KG1 (cell line): ENCODE measurements around the gene NHLRC4.

Experiments
- DNase-seq: peaks from one replicate; lab custom pipeline; 2025; lab: John Stamatoyannopoulos, UW

NHLRC4 gene

DNA sequence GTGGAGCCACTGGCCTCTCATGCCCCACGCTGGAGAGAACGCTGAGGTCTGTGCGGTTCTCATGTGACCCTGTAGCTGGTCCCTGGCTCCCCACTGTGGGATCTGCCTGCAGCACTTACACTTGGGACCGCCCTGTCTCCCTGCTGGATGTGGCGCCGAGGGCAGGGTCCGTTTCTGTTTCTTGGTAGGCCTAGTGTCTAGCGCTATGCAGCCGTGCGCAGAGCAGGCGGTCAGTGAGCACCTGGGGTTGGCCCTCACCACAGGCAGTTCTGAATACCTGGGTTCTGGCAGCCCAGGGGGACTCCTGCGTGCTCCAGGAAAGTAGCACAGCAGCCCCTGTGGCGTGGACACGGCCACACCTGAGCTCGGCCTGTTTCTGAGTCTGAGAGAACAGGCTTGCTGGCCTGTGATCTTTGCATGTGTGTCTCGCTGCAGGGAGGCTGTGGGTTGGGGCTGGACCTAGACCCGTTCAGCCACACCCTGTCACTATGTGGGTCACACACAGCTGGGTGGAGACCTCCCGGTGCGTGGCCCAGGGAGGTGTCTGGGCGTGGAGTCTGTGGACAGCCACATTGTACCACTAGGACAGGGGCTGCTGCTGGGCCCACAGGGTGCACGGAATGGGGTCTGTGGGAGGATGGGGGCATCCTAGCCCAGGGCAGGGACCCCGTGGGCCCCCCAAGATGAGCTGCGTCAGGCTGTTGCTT, 36.5 kb upstream of the NHLRC4 start:
- DNase-seq: no peak

DNA sequence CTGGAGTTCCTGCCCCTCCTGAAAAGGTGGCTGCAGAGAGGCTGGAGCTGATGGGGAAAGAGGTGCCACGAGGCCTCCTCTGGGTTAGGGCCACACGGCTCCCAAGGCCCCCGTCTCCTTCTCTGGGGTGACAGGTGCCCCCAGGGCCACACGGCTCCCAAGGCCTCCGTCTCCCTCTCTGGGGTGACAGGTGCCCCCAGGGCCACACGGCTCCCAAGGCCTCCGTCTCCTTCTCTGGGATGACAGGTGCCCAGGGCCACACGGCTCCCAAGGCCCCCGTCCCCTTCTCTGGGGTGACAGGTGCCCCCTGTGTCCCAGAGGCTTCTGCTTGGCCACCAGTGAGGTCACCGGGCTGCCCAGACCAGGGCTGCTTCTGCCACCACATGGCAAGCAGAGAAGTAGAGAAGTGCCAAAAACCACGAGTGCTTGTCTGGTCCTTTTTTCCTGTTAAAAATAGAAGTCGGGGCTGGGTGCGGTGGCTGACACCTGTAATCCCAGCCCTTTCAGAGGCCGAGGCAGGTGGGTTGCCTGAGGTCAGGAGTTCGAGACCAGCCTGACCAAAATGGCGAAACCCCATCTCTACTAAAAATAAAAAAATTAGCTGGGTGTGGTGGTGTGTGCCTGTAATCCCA, 35.2 kb upstream of the NHLRC4 start:
- DNase-seq: no peak

DNA sequence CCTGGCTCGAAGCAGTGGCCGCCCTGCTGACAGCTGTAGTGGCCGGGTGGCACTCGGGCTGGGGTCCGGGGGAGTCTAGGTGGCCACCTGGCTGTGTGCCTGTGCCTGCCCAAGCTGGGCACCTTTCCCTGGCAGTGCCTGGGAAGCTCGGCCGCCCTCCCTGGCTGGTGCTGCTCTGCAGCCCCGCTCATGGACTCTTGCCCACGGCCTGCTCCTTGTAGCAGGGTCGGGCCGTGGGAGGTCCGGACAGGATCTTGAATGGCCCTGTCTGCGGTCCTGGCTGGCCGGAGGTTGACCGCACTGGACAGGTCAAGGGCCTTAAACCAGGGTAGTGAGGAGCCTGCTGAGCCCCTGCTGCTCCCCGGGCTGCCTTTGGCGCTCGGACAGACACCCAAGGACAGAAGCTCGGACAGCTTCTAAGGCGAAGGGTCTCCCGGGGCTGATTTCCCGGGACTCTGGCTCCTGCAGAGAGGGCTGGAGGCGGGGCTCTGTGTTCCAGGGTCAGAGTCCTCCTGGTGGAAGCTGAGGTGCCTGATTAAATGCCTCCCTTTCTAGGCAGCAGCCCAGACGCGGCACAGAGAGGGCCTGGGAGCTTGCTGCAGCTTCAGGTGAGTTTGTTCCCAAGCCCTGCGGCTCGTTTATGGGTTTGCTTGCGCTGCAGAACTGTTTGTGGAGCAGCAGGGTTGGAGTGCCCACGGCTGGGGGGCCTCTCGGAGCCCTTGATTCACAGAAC, 33.2 kb upstream of the NHLRC4 start:
- DNase-seq: no peak

DNA sequence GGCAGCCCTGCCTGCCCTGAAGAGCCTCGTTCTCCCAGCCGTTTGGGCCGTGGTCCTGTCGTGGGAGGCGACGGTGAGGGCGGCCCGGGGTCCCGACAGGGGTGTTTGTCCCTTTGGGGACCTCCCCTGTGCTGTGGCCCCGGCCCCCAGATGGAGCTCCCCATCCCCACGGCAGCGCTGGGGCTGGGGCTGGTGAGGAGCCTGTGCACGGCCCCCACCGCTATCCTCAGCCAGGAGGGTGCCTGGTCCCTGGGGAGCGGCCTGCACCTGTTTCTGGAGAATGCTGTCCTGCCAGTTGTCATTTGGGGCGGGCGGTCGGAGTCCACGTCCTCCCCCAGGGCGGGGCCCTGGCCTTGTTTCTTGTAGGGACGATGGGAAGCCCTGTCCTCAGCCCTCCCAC, 32.7 kb upstream of the NHLRC4 start:
- DNase-seq: no peak

DNA sequence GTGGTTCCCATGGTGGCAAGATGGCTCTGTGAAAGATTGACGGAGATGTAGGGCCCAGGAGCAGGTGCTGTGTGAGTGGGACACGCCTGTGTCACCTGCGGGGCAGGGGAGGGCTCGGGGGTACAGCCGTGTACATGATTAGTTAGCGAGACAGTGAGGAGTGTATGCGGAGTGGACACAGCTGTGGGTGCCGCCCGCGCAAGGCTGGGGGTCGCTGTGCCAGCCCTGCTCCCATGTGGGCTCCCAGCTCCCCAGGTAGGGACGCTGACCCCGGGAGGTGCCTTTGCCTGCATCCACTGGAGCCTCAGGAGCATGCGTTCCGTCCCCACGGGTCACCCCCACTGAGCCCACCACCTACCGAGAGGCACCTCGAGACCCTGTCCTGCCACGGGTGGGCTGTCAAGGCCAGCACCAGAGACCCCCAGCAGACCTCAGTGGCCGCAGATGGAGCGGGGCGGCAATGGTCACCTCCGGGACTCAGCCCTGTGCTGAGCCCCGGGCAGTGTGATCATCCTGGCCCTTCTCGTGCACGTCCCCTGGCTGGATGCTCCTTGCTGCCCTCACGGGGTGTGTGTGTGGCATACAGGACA, 31.9 kb upstream of the NHLRC4 start:
- no peak for DNase-seq

DNA sequence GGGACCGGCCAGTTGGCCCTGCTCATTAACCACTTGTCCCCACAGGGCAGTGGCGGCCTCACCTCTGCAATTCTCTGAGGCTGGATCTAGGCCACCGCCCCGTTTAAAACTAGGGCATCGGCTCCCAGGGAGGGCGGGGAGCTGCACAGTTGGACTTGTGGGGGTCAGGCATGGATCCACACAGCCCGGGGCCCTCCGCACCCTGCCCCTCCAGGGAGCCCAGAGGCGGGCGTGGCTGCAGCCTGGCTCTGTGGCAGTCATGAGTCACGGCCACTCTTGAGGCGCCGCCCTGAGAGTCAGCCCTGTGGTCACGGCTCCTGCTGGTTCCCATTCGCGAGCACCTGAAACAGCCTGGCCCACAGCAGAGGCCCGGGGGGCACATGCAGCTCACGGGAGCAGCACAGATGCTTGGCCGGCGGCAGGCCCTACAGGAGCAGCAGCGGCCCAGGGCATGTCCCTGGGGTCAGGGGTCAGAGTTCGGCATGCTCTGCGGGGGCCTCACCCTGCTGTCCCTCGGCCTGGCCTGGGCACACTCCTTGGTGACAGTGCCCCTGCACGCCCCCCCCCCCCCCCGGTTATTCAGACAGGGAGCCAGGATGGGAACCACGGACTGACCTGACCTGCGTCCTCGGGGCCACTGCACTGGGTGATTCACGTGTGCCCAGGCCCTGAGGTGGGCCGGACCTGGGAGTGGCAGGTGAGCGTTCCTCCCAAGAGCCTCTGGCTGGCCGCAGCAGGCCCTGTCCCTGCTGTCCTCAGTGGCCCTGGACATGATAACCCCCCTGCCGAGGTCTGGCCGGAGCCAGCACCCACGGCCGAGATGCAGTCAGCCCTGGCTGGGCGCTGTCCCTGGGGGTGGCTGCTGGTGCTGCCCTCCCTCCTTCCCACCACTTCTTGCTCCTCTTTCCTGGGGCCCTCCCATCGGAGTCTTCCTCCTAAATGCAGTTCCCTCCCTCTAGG, 31.1 kb upstream of the NHLRC4 start:
- DNase-seq: no peak

DNA sequence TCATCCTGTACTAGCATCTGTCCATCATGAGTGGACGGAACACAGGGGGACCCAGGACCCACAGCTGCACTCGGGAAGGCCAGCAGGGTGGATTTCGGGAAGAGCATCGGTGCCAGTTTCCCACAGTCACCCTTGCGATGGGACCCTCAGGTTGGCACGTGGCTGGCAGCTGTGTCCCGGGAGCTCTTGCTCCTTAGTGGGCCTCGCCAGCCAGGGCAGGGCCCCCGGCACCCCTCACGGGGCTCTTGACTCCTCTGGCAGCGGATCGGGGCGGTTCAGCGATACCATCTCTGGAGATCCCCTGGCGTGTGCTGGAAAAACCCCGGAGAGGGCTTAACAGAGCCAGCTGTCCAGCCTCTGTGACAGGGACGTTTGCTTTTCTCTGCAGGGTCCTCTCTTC, 30.1 kb upstream of the NHLRC4 start:
- DNase-seq: no peak

DNA sequence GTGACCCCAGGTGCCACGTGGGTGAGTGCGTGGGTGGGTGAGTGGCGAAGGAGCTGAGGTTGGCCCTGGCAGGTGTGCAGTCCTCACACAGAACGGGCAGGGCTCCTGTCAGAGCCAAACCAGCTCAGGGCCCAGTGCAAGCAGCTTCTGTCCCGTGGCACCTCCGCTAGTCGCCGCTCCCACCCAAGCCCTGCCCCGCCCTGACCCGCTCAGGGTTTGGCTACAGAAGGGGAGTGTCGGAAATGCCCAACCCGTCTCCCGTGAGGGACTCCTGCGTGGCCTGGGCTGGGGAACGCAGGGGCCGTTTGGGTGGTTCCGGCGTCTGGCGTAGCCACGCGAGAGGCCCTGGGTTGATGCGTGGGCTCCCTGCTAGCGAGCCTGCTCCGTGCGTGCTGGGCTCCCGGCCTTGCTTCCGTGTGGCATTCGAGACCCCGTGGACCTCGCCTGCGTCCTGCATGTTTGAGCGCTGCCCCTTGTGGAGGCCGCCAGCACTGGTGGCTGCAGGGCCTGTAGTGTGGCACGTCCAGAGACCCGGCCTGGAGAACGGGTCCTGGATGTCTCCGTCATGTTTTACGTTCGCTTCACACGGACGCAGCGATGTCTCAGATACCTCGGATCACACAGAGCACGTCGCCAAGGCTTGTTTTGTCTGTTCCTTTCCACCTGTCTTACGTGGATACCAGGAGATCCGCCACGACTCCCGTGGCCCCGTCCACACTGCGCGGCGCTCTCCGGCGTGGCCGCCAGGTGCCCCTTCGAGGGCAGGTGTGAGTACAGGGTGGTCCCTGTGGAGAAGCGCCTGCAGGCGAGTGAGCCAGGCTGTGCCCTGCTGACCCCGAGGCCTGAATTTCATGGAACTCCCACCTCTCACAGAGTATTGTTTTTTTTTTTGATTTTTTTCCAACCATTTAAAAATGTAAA, 29.1 kb upstream of the NHLRC4 start:
- no peak for DNase-seq

DNA sequence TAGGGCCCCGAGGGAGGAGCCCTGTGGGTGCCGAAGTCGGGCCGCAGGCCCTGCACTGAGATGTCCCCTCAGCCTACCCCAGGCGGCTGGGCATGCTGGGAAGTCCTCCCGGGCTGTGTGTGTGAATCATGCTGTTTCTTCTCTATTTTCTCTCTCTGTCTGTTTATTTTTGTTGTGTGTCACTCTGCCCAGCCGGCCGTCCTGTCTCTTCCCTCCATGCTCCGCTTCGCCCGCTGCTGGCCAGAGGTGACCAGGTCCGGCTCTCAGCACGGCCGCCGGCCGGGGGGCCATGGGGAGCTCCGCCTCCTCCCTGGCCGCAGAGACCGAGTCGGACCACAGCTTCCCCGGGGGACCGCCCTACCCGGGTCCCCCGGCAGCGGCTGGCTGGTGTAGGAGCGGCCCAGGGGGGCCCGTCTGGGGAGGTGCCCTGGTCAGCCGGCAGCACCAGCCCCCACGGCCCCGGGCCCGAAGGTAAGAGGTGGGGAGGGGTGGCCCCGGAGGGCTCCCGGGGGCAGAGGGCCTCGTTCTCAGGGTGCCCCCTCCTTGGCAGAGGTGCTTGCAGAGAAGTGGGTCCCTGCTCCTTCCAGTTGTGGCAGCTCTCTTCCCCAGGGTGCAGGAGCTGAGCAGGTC, 26.8 kb upstream of the NHLRC4 start:
- no peak for DNase-seq

DNA sequence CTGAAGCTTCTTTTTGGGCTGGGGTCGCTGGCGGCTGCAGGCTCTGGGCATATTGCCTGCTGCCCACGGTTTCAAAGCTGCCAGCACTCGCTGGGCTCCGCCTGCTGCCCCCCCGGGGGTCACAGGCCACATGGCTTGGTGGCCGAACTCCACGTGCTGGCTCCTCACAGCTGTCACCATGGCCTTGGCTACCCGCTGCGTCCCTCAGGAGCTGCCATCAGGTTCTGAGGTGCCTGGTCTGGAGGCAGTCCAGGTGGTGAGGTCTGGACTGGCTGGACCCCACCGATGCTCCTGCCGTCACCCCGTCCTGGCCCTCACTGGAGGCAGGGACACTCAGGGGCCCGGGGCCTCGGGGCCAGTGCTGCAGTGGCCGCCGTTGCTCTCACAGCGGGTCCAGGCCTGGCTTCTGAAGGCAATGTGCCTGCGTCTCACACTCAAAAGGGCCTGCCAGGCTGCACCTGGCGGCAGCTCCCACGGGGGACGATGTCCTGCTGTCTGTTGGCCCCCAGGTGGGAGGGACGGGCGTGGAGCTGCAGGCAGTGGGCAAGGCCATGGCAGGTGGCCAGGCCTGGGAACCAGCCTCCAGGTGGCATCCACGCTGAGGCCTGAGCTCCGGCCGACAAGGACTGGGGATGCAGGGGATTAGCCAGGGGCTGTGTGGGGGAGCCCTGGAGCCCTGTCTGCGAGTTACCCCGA, 26.0 kb upstream of the NHLRC4 start:
- DNase-seq: no peak

DNA sequence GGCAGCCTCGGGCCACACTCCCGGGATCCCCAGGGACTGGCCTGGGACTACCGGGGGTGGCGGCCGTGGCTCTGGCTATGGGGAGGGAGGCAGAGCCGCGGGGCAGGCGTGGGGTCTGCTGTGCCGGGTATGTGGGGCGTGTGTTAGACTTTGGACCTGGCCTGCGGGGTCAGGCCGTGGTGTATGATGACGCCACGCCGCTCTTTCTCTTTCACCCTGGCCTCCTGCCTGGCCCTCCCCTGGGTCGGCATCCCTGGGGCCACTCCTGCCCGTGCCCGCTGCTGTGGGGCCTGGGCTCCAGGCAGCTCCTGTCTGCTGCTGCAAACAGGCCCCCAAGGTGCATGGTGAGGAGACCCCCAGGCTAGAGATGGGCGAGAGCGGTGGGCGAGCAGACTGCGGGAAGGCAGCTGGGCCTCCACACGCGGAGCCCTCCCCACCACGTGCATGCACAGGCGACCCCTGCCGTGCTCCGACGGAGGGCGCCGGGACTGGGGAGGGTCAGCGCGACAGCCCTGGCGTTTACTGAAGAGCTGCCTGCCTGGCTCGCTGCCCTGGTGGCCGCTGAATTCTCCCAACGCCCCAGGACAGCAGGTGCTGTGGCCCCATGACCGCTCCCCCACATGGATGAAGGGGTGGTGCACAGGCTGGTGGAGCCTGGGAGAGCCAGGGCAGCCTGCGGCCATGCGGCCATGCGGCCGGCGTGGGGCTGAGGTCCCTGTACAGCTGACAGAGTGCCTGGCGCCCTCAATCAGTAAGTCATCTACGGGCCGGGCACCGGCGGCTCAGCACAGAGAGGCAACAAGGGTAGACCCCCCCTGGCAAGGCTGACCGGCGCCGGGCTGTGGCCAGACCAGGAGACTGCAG, 23.3 kb upstream of the NHLRC4 start:
- DNase-seq: no peak

DNA sequence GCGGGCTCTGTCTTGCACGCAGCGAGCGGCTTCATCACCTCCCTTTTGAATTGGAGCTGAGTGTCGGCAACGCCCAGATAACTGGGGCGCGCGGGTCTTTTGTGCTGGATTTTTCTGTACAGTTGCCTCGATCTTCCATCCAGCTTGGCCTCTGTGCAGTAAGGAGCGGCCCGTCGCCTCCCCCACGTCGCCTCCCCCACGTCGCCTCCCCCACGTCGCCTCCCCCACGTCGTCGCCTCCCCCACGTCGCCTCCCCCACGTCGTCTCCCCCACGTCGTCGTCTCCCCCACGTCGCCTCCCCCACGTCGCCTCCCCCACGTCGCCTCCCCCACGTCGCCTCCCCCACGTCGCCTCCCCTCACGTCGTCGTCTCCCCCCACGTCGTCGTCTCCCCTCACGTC, 22.3 kb upstream of the NHLRC4 start:
- no peak for DNase-seq

DNA sequence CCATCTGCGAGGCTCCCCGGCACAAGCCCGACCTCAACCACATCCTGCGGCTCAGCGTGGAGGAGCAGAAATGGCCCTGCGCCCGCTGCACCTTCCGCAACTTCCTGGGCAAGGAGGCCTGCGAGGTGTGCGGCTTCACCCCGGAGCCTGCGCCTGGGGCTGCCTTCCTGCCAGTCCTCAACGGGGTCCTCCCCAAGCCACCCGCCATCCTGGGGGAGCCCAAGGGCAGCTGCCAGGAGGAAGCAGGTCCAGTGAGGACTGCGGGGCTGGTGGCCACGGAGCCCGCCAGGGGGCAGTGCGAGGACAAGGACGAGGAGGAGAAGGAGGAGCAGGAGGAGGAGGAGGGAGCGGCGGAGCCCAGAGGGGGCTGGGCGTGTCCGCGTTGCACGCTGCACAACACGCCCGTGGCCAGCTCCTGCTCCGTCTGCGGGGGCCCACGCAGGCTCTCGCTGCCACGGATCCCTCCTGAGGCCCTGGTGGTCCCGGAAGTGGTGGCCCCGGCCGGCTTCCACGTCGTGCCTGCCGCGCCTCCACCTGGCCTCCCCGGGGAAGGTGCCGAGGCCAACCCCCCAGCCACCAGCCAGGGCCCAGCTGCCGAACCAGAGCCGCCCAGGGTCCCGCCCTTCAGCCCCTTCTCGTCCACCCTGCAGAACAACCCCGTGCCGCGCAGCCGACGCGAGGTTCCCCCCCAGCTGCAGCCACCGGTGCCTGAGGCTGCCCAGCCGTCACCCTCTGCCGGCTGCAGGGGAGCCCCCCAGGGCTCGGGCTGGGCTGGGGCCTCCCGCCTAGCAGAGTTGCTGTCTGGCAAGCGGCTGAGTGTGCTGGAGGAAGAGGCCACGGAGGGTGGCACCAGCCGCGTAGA, 19.7 kb upstream of the NHLRC4 start:
- DNase-seq: peak; percentile 41

DNA sequence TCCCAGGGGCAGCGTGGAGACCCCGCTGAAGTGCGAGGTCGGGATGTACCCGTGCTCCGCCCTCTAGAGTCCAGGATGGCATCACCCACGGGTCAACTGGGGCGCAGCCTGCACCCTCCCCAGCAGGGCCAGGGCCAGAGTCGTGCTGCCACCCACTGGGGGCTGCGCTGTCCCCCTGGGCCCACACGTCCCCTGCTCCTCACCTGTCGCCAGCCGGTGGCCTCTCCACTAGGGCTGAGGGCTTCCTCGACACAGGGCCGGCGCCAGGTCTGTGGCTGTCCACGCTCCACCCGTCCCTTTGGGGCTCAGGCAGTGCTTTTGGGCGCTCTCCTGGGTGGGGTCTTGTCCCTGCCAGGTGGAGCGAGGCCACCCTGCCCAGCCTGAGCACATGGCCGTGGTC, 18.2 kb upstream of the NHLRC4 start:
- no peak for DNase-seq

DNA sequence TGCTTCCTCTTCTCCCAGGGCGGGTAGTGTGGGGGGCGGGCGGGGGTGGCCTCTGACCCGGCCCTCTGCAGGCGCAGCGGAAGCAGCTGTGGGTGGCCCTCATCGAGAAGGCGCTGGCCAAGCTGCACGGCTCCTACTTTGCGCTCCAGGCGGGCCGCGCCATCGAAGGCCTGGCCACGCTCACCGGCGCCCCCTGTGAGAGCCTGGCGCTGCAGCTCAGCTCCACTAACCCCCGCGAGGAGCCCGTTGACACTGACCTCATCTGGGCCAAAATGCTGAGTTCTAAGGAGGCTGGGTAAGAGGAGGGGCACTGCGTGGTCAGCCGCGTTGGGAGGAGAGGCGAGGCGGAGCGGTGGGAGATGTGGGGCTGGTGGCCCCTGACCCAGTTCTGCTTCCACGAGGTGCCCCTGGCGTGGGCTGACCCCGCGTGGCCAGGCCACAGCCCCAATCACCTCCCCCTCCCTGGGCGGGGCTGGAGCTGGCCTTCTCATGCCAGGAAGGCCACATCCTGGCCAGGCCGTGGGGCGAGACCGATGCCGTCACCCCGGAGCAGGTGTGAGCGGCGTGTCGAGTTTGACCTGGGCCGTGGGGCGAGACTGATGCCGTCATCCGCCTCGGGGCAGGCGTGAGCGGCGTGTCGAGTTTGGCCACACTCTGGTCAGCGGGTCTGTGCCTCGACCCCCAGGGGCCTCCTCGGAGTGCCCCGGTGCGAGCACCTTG, 17.1 kb upstream of the NHLRC4 start:
- DNase-seq: no peak

DNA sequence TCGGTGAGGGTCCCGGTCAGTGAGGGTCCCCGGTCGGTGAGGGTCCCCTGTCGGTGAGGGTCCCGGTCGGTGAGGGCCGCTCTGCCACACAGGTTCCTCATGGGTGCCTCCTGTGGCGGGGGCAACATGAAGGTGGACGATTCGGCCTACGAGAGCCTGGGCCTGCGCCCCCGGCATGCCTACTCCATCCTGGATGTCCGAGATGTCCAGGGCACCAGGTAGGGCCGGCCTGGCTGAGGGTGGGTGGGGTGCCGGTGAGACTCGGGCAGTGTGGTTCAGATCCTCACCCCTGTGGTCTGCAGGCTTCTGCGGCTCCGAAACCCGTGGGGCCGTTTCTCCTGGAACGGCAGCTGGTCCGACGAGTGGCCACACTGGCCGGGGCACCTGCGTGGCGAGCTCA, 15.6 kb upstream of the NHLRC4 start:
- no peak for DNase-seq

DNA sequence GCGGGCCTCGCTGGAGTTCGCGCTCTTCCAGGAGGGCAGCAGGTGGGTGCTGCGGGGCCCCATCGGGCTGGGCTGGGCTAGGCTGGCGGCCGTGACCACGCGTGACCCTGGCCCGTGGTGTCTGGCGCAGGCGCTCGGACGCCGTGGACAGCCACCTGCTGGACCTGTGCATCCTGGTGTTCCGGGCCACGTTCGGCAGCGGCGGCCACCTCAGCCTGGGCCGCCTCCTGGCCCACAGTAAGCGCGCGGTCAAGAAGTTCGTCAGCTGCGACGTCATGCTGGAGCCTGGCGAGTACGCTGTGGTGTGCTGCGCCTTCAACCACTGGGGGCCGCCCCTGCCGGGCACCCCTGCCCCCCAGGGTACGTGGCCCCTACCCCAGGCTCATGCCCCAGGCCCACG, 14.6 kb upstream of the NHLRC4 start:
- DNase-seq: no peak
